ENCODE measurements around the gene SLC4A1AP.

SLC4A1AP gene

DNA sequence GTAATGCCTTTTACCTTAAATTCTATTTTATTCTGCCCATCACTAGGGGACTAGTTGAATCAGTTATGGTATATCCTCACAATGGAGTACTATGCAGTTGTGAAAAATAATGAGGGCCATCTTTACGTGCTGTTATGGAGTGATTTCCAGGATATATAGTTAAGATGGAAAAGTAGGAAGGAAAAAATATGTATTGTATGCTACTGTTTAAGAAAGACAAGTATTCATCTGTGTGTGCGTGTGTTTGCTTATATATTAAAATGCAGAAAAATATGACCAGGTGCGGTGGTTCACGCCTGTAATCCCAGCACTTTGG lies 75.3 kb downstream of the SLC4A1AP start:
- DNase-seq (ENCODE audit: low read depth in 1 of 2, low spot score in 1 of 2): no peak

- DNase-seq (ENCODE audit: low read depth in 1 of 2, low spot score in 1 of 2): no peak
Observed at GRCh38 chr2:27741673-27742072, 78.0 kb downstream of the SLC4A1AP start.

DNA sequence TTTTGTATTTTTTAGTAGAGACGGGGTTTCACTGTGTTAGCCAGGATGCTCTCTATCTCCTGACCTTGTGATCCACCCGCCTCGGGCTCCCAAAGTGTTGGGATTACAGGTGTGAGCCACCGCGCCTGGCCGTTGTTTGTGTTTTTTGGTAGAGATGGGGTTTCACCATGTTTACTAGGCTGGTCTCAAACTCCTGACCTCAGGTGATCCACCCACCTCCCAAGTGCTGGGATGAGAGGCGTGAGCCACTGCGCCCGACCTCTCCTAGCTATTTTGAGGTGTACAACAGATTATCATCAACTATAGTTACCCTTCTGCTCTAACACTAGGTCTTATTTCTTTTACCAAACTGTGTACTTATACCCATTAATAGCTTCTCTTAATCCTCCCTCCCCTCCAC lies 78.9 kb downstream of the SLC4A1AP start:
- no peak for DNase-seq (ENCODE audit: low read depth in 1 of 2, low spot score in 1 of 2)

Data from activated CD4-positive, alpha-beta T cell treated with anti-CD3 and anti-CD28 coated beads, Interleukin-2, amount 50 U/mL, for 24 hours (primary cell).